GM15510 (cell line): ENCODE results near the gene MDH1B.

ENCODE experiments used
- POLR2A ChIP-seq: IDR thresholded peaks from 3 replicates; pipeline ENCODE4 v1.6.1; 2011; ENCODE audit warnings: borderline replicate concordance; ENCODE audit not compliant: insufficient read length; ENCODE audit errors: extremely low read depth

Gene MDH1B

DNA sequence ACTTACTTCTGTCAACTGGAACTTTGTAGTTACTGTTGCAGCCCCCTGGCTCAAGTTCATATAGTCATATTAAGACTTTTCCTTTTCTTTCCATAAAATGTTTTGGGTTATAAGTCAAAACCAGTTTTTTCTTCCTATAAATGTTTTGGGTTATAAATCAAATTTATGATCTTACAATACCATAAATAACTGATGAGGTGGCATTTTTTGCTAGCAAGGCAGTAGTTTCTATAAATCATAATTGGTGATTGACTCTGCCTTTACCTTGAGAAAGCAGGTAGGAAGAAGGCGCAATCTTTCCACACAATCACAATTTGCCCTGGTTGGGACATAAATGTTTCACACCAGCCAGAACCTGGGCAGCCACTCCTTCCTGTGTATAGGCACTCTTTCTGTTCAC, 41.8 kb downstream of the MDH1B start:
- no peak for TF ChIP-seq POLR2A

DNA sequence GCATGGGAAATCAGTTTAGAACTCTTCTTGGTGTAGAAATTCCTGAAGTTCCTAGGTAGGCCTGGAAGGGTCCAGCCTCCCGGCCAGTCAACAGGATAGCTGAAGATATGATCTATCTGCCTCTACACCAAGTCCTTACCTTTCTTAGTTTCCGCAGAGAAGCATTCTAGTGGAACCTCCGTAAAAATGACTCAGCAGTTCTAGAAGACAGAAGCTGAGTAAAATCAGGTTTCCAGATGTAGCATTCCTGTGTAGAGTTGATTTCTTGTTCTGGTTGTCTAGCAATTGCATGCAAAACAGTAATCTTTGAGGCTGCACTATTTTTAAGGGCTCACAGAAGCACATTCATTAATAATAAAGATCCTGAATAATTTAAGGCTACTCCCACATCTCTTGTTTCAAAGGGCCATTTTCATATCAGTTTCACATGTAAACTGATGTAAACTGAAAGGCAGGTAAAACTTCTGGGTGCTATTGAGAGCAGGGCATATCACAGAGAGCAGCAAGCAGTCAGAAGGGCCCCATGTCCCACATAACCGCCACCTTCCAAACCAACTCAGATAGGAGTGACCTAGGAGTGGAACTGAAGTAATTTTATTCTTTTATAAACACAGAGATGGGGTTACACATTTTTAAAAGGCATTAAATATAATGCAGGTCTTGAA, 43.7 kb downstream of the MDH1B start:
- no peak for TF ChIP-seq POLR2A

DNA sequence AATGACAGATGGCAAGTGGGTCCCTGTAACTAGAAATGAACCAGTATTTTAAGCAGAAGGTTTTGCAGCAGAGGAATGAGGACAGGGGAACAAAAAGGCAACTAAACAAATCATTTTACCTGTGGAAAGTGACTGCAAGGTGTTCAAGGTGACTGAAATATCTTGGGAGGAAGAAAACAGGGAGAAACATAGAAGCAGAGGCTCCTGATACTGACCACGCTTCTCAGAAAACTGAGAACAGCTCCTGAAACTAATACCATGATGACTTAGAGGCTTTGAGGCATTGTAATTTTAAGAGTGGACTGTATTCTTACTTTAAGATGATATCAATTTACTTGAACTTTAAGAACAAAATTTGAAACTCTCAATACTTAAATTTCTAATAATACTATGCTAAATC, 46.8 kb downstream of the MDH1B start, which contains the start of gene DYTN:
DYTN (minus strand) TSS at position 101 of the 400 bp plus-strand sequence. CDS start 117 bp downstream, outside the sequence.
- TF ChIP-seq POLR2A, result no peak

DNA sequence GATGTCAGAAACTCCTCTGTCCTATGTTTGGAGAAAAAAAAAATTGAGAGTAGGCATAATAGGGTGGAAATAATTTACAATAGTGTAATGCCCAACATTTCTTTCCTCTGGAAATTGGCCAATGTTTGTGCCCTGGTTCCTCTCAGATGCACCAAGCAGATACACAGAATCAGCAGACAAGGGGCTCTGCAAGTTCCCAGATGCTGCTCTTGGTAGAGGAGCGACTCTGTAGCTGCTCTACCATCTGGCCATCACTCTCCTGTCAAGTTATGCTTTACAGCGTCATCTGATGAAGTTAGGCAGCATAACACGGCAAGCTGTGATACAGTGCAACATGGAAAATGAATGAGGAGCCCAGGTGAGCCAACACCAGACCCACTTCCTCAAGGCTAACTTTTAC, 48.5 kb downstream of the MDH1B start:
- no peak for TF ChIP-seq POLR2A

DNA sequence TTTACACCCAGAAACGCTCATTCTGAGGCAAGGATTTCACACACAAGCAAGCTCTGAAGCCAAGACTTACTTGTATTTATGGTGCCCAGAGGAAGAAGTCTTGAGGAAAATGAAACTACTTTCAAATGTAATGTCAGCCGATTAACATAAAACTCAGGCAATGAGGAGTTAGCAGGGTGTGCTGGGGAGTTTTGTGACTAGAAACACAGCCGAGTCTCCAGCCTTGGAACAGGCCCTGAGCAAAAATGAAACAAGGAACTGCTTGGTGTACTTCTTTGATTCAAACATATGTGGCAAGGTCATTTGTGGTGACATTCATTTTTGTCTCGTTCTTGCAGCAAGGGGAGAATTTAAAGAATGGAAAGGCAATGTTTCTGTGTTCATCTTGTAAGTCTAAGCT, 51.4 kb downstream of the MDH1B start:
- TF ChIP-seq POLR2A, result no peak

DNA sequence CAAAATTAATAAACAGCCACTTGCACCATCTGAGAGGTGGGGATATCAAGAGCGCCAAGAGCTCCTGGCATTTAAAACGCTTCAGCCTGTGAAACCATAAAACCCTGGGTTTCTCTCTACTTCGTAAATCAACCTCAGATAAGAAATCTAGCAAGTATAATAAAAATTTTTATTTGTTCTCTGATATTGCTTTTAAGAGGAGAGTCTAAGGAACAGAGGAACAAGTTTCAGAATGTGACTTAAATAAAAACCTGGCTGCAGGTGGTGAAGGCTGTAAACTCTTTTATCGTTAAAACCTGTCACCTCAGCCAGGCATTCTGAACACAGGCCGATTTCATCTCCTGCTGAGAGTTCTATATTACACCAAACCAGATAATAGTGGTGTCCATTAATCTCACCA, 56.8 kb downstream of the MDH1B start:
- no peak for TF ChIP-seq POLR2A

DNA sequence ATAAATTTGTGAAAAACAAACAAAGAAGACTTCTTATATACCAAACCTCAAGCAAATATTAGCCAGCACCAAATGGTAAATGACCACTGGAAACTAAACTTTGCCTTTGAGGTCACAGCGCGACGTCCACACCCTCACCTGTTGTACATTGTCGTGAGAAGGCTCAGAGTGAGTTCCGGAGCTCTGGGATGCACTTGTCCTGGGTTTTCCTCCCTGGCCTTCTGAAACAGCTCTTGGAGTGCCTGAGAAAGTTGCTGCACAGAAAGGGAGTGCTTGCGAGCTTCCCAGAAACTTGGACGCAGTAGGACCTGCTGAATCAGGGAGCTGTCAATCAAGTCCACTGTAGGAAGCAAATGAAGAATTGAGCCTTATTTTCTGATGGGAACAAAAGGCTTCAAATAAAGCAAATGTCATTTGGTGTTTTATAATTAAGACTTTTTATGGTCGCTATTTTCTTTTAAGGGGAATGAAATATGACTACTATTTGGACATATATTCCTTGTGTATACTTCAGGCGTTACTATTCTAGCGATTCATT, 57.9 kb downstream of the MDH1B start:
- TF ChIP-seq POLR2A, result no peak

DNA sequence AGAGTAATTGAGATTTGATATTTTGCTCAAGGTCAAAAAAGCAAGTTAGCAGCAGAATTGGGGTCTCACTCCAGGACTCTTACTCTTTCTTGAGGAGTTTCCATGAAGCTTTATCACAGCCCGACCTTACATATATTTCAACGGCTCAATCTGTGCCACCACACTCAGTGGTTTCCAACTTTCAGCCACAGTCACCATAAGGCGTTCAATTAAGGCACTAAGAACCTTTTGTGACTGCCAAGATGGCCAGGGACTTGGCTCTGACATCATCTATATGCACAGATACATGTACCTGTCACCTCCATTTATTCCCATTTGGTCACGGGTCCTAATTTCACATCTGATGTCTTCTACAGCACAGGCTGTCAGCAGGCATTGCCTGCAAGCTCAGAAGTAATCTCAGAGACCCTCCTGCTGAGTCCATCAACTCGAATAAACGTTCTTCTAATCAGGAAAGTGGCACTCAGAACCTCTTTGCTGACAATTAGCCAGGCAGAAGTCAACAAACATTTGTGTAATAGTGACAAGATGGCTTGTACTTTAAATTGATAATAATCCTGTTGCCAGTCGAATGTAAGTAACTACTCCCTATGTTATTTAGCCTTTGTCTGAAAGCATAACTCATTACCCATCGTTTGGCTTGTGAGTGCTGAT, 63.0 kb downstream of the MDH1B start:
- TF ChIP-seq POLR2A, result no peak

DNA sequence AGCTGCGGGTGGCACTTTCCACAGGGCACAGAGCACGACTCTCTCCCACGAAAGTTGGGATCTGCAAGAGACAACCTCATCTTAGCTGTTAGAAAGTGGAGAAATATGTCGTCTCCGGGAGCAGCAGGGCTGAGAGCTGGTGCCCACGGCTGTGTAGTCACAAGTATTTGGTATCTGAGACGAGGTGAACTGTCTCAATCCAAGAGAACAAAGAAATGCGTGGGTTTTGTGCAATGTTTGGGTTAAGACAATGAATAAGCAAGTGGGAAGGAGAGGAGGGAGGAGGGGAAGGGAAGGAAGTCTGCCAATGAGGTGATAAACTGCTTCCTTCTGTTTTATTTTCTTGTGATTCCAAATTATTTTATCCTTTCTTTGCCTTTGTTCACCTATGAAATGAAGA, 65.0 kb downstream of the MDH1B start:
- TF ChIP-seq POLR2A, result no peak

DNA sequence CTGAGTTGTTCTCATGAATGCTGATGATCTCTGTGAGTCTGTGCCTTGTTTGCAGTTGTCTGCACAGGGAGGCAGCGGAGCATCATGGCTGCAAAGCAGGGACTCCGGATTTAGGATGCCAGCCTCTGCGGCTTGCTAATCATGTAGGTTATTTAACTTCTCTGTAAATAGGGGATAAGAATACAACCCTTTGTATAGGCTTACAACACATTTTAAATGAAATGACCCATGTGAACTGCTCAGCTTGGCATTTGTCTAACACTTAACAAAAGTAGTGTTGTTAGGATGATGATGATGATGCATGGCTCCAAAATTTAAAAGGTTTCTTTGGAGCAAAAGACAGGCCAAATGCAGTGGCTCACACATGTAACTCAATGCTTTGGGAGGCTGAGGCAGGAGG, 66.3 kb downstream of the MDH1B start:
- TF ChIP-seq POLR2A, result no peak

DNA sequence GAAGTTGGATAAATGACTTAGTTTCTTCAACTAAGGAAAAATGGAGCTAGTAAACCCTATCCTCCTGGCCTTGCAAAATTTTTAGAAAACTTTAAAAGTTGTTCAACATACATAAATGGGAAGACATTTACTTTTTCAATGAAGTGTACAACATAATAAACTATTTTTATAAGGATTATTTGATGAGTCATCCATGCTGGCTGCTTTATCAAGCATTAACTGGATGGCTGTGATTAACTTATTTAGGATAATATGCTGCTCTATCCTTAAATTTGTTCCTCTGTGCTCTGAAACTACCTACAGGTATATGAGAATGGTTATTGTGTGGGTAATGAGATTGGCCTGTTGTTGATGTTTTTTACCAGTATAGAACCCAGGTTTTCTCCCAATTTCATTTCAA, 68.2 kb downstream of the MDH1B start:
- TF ChIP-seq POLR2A, result no peak

DNA sequence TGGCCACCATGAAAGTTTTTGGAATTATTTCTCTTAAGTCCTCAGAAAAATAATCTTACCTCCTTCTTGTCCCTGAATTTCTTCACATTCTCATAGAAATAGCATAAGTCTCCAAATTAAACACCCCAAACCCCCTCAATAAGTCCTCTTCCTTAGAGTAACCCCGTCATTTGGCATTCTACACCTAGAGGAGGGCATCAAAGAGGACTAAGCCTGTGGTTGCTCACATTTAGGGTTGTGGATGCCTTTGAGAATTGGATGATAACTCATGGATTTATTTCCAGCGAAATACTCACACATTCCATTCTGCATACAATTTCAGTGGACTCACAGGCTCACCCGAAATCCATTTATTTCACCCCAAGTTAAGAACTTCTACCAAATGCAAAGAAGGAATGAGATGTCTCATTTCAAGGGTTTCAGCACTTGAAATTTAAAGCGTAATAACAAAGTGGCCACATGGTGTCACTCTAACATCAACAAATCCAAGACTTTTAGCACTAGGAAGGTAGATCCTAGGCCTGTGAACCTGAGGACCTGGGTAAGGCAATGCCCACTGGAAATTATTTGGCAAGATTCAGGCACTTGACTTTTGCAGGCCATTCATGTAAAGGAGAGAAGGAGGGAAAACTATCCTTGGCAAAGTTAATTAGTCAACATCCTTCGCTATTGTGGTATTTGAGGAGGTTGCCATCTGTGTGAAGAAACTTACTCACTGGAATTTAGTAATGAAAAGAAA, 71.6 kb downstream of the MDH1B start:
- no peak for TF ChIP-seq POLR2A

DNA sequence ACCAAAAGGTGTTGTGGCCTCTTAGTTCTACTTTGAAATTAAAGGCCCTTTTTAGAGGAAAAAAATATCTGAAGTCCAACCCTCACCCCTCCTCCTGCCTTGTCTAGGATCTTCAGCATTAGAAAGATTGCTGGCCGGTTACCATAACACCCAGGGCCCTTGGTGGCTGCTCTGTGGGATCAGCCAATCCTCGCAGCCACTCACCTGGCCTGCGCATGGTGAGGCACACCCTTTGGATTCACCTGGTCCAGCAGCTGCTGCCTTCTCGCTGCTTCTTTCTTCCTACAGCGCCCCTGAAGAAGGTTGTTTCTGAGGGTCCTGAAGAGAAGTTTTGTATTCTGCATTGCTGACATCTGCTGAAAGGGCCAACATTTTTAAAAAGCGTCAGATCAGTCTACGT, 72.2 kb downstream of the MDH1B start:
- no peak for TF ChIP-seq POLR2A

DNA sequence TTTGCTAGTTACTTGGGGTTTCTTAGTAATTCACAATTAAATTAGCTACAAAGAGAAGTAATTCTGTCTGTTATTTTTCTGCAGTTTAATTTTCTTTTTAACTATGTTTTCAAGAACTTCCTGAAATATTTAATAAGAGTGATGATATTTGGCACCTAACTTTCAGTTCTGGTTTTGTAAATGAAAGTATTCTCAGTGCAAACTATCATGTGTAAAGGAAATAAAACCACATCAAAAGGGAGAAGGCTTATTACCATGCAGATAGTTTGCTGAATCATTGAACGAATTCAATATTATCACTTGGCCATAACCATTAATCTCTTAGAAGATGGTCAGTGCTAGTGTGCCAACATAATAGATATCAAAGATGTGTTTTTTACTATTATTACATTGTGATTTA, 76.1 kb downstream of the MDH1B start:
- no peak for TF ChIP-seq POLR2A

DNA sequence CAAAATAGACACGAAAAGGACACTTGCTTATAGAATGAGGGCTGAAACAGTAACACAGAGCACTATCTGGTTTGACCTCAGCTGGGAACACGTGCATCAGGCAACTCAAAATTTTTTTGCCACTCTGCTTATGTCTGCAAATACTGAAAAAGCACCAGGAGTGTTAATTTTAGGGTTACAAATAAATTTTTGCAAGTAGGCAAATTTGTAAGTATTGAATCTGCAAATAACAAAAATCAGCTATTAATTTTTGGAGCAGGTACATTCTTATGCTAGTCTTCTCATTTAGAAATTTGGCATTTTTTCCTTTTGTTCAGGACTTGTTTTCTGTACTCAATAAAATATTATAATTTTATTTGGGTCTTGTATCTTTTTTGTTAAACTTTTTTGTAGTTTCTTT, 76.7 kb downstream of the MDH1B start:
- TF ChIP-seq POLR2A, result no peak
